Astrocyte (in vitro differentiated cells and primary cell): Measurements from ENCODE around the gene DYNC1LI2. TPM values are rescaled to one million over a fixed set of nuclear protein-coding genes. Genes with fewer than 3 reads are reported as not detected.

ENCODE experiments used
- DNase-seq: peaks from one replicate; pipeline ENCODE4 v3.0.0-alpha.2; 2010; ENCODE audit warnings: low read depth
- FAIRE-seq: peaks from 2 replicates; lab custom pipeline; 2011; peaks lifted over from hg19 to GRCh38; lab: Jason Lieb, UNC
- H2AFZ ChIP-seq: 2 replicates; pipeline ENCODE4 v1.6.0; 2012; ENCODE audit warnings: low read depth, low read length, inconsistent platforms
- H3K27ac ChIP-seq: 2 replicates; pipeline ENCODE4 v1.5.1; 2011; ENCODE audit warnings: low read depth, low read length, inconsistent platforms
- H3K27me3 ChIP-seq: 2 replicates; pipeline ENCODE4 v1.6.0; 2011; ENCODE audit warnings: low read length, inconsistent platforms; ENCODE audit not compliant: insufficient read depth
- H3K36me3 ChIP-seq: 2 replicates; pipeline ENCODE4 v1.5.1; 2011; ENCODE audit warnings: low read length, inconsistent platforms; ENCODE audit not compliant: insufficient read depth
- H3K4me1 ChIP-seq: 2 replicates; pipeline ENCODE4 v1.5.1; 2011; ENCODE audit warnings: low read length, inconsistent platforms; ENCODE audit not compliant: insufficient read depth
- H3K4me2 ChIP-seq: 2 replicates; pipeline ENCODE4 v1.6.0; 2012; ENCODE audit warnings: low read length, inconsistent platforms
- H3K4me3 ChIP-seq: 2 replicates; pipeline ENCODE4 v1.5.1; 2011; ENCODE audit warnings: low read depth, mild to moderate bottlenecking, low read length, inconsistent platforms; ENCODE audit not compliant: insufficient read depth
- H3K79me2 ChIP-seq: 2 replicates; pipeline ENCODE4 v1.6.0; 2012; ENCODE audit warnings: mild to moderate bottlenecking, low read length, inconsistent platforms; ENCODE audit not compliant: insufficient read depth
- H3K9ac ChIP-seq: 2 replicates; pipeline ENCODE4 v1.6.0; 2012; ENCODE audit warnings: mild to moderate bottlenecking, low read length, inconsistent platforms
- H3K9me3 ChIP-seq: 2 replicates; pipeline ENCODE4 v1.5.1; 2012; ENCODE audit warnings: low read depth, mild to moderate bottlenecking, low read length, inconsistent platforms; ENCODE audit not compliant: insufficient read depth
- H4K20me1 ChIP-seq: 2 replicates; pipeline ENCODE4 v1.6.0; 2012; ENCODE audit warnings: low read length, inconsistent platforms; ENCODE audit not compliant: insufficient read depth
- H3K27ac Mint-ChIP-seq: one replicate; pipeline ENCODE4 v1.8.0; 2021; ENCODE audit warnings: mild to moderate bottlenecking, mixed read lengths; ENCODE audit not compliant: unreplicated experiment
- H3K27me3 Mint-ChIP-seq: one replicate; pipeline ENCODE4 v1.8.0; 2021; ENCODE audit warnings: low read depth, mixed read lengths; ENCODE audit not compliant: unreplicated experiment
- H3K36me3 Mint-ChIP-seq: one replicate; pipeline ENCODE4 v1.8.0; 2021; ENCODE audit warnings: low read depth, mixed read lengths; ENCODE audit not compliant: unreplicated experiment
- H3K4me1 Mint-ChIP-seq: one replicate; pipeline ENCODE4 v1.8.0; 2021; ENCODE audit warnings: low read depth, mixed read lengths; ENCODE audit not compliant: unreplicated experiment
- H3K4me3 Mint-ChIP-seq: one replicate; pipeline ENCODE4 v1.8.0; 2021; ENCODE audit warnings: mild to moderate bottlenecking, moderate library complexity, mixed read lengths; ENCODE audit not compliant: unreplicated experiment
- H3K9me3 Mint-ChIP-seq: one replicate; pipeline ENCODE4 v1.8.0; 2021; ENCODE audit warnings: mild to moderate bottlenecking, mixed read lengths; ENCODE audit not compliant: unreplicated experiment
- EZH2 ChIP-seq: IDR thresholded peaks from 2 replicates; pipeline ENCODE4 v1.6.1; 2012; ENCODE audit warnings: mild to moderate bottlenecking, low read length, inconsistent platforms; ENCODE audit not compliant: insufficient read depth
- total RNA-seq: library from RNA; stranded (reverse); gene quantifications from 2 replicates; pipeline ENCODE4 v1.2.1, GENCODE V29; 2021
- TF ChIP-seq, protein P1 (sequence below): IDR thresholded peaks from 2 replicates; pipeline ENCODE4 v1.5.1; 2011; ENCODE audit warnings: low read depth, mild to moderate bottlenecking, inconsistent platforms, low read length, moderate library complexity; ENCODE audit not compliant: insufficient read depth

Gene DYNC1LI2
- total RNA-seq, 1 donor from 2014 or later, result 150 TPM

- no peak overlapping the region for H3K4me3 ChIP-seq
- FAIRE-seq, result no peak
- no peaks in the 10 kb centered on the region for H3K9me3 Mint-ChIP-seq
- peaks cover 4% of the 10 kb centered on the region for H4K20me1 ChIP-seq
- no peak overlapping the region for H3K4me3 Mint-ChIP-seq
- peak overlapping the region; percentile 19 for H3K4me2 ChIP-seq
- H3K9ac ChIP-seq, result no peak overlapping the region
- TF ChIP-seq, protein P1, sequence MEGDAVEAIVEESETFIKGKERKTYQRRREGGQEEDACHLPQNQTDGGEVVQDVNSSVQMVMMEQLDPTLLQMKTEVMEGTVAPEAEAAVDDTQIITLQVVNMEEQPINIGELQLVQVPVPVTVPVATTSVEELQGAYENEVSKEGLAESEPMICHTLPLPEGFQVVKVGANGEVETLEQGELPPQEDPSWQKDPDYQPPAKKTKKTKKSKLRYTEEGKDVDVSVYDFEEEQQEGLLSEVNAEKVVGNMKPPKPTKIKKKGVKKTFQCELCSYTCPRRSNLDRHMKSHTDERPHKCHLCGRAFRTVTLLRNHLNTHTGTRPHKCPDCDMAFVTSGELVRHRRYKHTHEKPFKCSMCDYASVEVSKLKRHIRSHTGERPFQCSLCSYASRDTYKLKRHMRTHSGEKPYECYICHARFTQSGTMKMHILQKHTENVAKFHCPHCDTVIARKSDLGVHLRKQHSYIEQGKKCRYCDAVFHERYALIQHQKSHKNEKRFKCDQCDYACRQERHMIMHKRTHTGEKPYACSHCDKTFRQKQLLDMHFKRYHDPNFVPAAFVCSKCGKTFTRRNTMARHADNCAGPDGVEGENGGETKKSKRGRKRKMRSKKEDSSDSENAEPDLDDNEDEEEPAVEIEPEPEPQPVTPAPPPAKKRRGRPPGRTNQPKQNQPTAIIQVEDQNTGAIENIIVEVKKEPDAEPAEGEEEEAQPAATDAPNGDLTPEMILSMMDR, result no peak
- no peak for TF ChIP-seq EZH2
- H3K27me3 ChIP-seq, result no peaks in the 10 kb centered on the region
- H3K36me3 ChIP-seq, result no peaks in the 10 kb centered on the region
- no peak overlapping the region for H3K27ac ChIP-seq
- DNase-seq, result peak; percentile 54
- no peaks in the 10 kb centered on the region for H3K9me3 ChIP-seq
- peak overlapping the region; percentile 73 for H3K27ac Mint-ChIP-seq
- peaks cover 21% of the 10 kb centered on the region for H3K4me1 Mint-ChIP-seq
- no peaks in the 10 kb centered on the region for H3K36me3 Mint-ChIP-seq
- H2AFZ ChIP-seq, result no peak overlapping the region
- H3K27me3 Mint-ChIP-seq, result no peaks in the 10 kb centered on the region
- H3K79me2 ChIP-seq, result no peaks in the 10 kb centered on the region
- H3K4me1 ChIP-seq, result peaks cover 10% of the 10 kb centered on the region
These were observed 69.1 kb downstream of the DYNC1LI2 start for GRCh38 chr16:66682271-66682670.

DNA sequence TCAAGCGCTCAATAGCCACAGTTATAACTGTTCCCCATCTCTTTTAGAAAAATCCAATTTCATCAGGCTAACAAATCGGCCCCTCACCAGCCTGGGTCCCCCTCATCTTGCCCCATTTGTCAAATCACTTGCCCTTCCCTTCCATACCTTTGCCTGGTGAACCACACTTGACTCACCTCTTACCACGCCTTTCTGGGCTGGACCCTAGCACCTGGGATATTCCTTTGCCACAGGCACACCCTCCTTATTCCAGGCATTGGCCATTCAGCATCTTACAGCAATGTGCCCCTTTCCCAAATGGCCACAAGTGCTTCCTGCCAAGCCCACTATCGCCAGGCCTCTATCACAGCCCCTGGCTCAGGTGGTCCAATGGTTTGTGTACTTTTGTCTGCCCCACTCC lies 69.7 kb downstream of the DYNC1LI2 start:
- no peaks in the 10 kb centered on the region for H3K9me3 ChIP-seq
- no peak for TF ChIP-seq EZH2
- TF ChIP-seq, protein P1, result no peak
- Mint-ChIP-seq H3K4me3 (no peak overlapping the region), H3K9me3 (no peaks in the 10 kb centered on the region), H3K27me3 (no peaks in the 10 kb centered on the region), H3K36me3 (no peaks in the 10 kb centered on the region), H3K27ac (peak overlapping the region; percentile 34), H3K4me1 (peaks cover 21% of the 10 kb centered on the region)
- H3K79me2 ChIP-seq, result no peaks in the 10 kb centered on the region
- no peaks in the 10 kb centered on the region for H3K36me3 ChIP-seq
- H3K27ac ChIP-seq, result no peak overlapping the region
- no peak overlapping the region for H3K4me3 ChIP-seq
- peaks cover 4% of the 10 kb centered on the region for H4K20me1 ChIP-seq
- no peak for DNase-seq
- H3K27me3 ChIP-seq, result no peaks in the 10 kb centered on the region
- H3K4me1 ChIP-seq, result peaks cover 10% of the 10 kb centered on the region
- no peak for FAIRE-seq
- H2AFZ ChIP-seq, result no peak overlapping the region
- no peak overlapping the region for H3K4me2 ChIP-seq
- no peak overlapping the region for H3K9ac ChIP-seq

GRCh38 chr16:66678337-66678736 lies 73.1 kb downstream of the DYNC1LI2 start:
- Histone ChIP-seq H3K36me3 (no peaks in the 10 kb centered on the region), H4K20me1 (peaks cover 5% of the 10 kb centered on the region), H3K9me3 (no peaks in the 10 kb centered on the region), H3K4me1 (peaks cover 10% of the 10 kb centered on the region), H2AFZ (no peak overlapping the region), H3K27ac (no peak overlapping the region), H3K9ac (no peak overlapping the region), H3K4me2 (no peak overlapping the region), H3K79me2 (no peaks in the 10 kb centered on the region), H3K27me3 (no peaks in the 10 kb centered on the region), H3K4me3 (no peak overlapping the region)
- Mint-ChIP-seq H3K4me1 (peaks cover 15% of the 10 kb centered on the region), H3K27me3 (no peaks in the 10 kb centered on the region), H3K9me3 (no peaks in the 10 kb centered on the region), H3K4me3 (no peak overlapping the region), H3K36me3 (no peaks in the 10 kb centered on the region), H3K27ac (no peak overlapping the region)
- TF ChIP-seq, protein P1, result no peak
- no peak for TF ChIP-seq EZH2
- DNase-seq (no peak), FAIRE-seq (peak; percentile 20)
